B cell (primary cell): ENCODE measurements around the gene DGCR8.

Experiments used
- EZH2 ChIP-seq: IDR thresholded peaks from 2 replicates; pipeline ENCODE4 v1.6.1; 2012; ENCODE audit warnings: borderline replicate concordance, low read depth, mild to moderate bottlenecking, moderate library complexity, low read length; ENCODE audit not compliant: insufficient read depth, poor library complexity, severe bottlenecking
- TF ChIP-seq, protein P1 (sequence below): fragments of 200-600 bp; IDR thresholded peaks from one replicate; pipeline ENCODE4 v1.8.0; 2022; ENCODE audit warnings: antibody characterized with exemption, mild to moderate bottlenecking

- TF ChIP-seq, protein P1, sequence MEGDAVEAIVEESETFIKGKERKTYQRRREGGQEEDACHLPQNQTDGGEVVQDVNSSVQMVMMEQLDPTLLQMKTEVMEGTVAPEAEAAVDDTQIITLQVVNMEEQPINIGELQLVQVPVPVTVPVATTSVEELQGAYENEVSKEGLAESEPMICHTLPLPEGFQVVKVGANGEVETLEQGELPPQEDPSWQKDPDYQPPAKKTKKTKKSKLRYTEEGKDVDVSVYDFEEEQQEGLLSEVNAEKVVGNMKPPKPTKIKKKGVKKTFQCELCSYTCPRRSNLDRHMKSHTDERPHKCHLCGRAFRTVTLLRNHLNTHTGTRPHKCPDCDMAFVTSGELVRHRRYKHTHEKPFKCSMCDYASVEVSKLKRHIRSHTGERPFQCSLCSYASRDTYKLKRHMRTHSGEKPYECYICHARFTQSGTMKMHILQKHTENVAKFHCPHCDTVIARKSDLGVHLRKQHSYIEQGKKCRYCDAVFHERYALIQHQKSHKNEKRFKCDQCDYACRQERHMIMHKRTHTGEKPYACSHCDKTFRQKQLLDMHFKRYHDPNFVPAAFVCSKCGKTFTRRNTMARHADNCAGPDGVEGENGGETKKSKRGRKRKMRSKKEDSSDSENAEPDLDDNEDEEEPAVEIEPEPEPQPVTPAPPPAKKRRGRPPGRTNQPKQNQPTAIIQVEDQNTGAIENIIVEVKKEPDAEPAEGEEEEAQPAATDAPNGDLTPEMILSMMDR = no peak
- no peak for TF ChIP-seq EZH2
Measured at GRCh38 chr22:20106205-20106848, 26.3 kb downstream of the DGCR8 start.
